GM18505 (cell line): ENCODE results near the gene C10orf53.

Experiments used
- ATAC-seq: cut with Tn5 transposase; IDR thresholded peaks from one replicate; pipeline ENCODE4 v1.9.1; 2021; ENCODE audit not compliant: unreplicated experiment
- POLR2A ChIP-seq: IDR thresholded peaks from 4 replicates; pipeline ENCODE4 v1.6.1; 2011; ENCODE audit warnings: borderline replicate concordance; ENCODE audit not compliant: insufficient read depth, insufficient read length; ENCODE audit errors: extremely low read depth

C10orf53 gene

DNA sequence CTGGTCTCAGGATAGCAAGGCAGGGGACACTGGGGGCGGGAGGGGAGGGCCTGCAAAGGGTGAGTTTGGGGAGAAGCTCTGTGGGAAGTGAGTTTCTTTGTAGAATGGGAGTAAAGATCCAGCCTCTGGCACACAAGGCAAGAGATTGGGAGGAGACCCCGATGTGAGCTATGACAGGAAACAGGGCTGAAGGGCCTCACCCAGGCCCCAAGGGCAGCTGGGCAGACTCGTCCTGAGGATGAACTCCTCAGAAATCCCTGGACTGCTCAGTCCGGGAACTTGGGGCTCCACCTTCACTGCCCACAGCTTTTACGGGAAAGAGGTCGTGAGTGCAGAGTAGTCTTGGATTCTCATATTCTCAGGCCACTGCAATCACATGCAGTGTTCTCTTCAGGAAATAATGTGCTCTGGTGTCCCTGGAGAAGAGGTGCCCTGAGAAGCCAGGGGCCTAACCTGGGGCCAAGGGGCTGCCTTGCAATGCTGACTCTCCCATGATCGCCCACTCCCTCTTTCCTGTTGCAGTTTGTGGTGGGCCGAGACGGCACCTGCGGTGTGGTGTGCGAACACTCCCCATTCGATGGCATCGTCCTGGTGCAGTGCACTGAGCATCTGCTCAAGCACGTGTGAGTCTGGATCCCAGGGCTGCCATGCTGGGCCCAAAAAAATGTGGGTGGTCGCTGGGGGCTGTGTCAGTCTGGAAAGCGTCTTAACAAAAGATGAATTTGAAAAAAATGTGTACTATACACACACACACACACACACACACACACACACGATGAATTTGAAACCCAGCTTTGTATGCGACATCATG lies 31.3 kb upstream of the C10orf53 start:
- no peak for ATAC-seq
- no peak for TF ChIP-seq POLR2A

- no peak for TF ChIP-seq POLR2A
- ATAC-seq, result no peak
These were observed 30.2 kb upstream of the C10orf53 start for GRCh38 chr10:49649294-49649693.

GRCh38 chr10:49649936-49650723 lies 29.3 kb upstream of the C10orf53 start:
- TF ChIP-seq POLR2A, result no peak
- no peak for ATAC-seq

DNA sequence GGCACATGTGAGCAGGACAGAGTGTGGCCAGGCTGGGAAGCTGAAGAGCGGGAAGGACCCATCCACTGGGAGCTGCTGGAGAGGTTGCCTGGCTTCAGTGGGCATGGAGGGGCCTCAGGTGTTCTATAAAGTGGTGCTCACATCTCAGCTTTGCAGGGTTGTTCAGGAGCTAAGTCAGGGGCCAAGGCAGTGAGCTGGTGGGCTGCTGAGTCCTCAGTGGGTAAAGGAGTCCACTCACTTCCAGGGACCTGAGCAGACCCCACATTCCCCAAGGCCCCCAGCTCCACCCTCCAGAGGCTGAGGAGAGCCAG lies 28.8 kb upstream of the C10orf53 start:
- ATAC-seq, result no peak
- no peak for TF ChIP-seq POLR2A

DNA sequence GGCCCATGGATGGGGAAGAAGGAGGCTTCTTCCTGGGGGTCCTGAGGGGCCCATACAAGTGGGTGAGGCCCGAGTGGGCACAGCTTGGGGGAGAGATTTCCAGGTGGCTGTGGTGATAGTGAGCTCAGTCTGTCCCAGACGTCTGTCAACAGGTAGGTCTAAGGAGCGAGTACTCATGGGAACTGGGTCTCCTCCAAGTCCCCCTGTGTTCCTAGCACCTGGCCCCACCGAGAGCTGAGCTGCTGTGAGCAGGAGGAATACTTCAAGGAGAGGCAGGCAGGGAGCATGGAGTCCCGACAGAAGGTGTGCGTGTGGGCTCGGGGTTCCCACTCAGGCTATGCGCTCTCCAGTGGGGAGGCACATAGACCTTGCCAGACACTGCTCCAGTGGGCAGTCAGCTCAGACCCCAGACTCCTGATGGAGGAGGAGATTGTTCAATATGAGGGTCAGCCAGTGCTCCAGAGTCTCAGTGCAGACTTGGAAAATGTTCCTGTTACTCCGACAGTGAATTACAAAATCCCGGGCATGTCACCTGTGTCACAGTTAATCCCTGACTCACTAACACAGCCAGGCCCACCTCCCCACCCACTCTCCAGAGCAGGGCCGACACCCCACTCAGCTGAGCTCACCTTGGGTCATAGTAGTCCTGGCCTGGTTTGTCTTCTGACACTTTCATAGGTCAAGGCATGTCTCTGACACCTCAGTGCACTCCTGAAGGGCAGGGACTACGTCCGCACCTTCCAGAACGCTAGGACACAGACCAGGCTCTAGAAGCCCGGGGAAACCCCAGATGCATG lies 28.2 kb upstream of the C10orf53 start:
- no peak for TF ChIP-seq POLR2A
- no peak for ATAC-seq

- no peak for TF ChIP-seq POLR2A
- no peak for ATAC-seq
These were observed 27.5 kb upstream of the C10orf53 start for GRCh38 chr10:49651917-49652316.

DNA sequence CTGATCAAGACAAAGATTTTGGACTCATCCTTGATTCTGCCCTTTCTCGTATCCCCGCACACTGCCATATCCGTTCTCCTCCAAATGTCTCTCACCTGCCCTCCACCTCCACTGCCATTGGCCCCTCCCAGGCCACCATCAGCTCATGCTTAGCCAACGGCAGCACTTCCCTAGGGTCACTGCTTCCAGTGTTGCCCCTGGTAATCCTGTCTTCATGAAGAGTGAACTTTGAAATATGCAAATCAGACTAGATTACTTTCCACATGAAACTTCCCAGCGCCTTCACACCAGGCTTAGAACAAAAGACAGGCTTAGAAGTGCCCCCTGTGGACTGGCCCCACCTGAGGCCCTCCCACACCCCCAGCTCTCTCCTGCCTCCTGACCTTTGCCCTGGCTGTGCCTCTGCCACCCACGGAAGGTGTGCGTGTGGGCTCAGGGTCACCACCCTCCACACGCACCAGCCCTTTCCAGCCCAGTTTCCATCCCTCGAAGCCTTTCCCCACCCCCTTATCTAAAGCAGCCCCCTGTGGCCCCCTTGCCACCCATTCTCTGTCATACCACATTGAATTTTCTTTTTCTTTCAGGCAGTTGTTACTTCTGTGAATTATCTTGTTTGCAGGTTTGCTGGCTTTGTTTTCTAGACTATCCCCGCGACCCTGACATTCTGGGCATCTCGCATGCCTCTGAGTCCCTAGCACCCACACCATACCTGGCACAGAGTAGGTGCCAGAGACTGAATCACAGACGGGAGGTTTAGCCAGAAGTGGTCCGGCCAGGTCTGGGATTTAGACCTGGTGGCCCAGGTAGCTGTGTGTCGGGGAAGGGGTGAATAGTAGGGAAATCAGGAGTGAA lies 26.8 kb upstream of the C10orf53 start:
- no peak for ATAC-seq
- TF ChIP-seq POLR2A, result no peak

GRCh38 chr10:49653273-49653929 lies 26.1 kb upstream of the C10orf53 start:
- no peak for ATAC-seq
- TF ChIP-seq POLR2A, result no peak

DNA sequence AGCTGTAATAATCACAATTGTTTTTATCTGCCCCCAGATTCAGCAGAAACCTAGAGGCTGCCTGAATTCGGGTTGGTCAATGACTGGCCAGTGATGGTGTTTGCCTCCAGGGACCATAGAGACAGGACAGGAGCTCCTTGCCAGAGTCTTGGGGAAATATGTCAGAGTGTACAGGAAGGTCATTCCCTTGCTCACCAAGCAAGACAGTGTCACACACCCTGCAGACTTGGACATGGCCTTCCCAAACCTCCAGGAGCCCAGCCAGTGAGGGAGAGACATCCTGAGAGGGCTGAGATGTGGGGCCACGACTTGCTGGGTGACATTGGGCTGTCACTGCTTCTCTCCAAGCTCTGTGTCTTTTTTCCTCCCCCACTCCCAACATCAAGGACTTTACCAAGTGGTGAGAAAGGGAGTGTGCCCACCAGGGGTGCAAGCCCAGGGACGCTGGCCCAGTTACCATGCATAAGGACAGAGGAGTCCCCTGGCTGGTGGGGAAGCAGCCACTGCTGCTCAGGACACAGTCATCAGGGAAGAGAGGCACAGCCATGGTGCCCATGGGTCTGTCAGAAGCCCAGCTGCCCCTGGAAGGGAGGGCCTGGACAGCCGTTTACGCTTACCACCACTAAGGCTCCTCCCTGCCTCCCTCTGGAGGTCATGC lies 25.3 kb upstream of the C10orf53 start:
- no peak for TF ChIP-seq POLR2A
- ATAC-seq, result no peak

DNA sequence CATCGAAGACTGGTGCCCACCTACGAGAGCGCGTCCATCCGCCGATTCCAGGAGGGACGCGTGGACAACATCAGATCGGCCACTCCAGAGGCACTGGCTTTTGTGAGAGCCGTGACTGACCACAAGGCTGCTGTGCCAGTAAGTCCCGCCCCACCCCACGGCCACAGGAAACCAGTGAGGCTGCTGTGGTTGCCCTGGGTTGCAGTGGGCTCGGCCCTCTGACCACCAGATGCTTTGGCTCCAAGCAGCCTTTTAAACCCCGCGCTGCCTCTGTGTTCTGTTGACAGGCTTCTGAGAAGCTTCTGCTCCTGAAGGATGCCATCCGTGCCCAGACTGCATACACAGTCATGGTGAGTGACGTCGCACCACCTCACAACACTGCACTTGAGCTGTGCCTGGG lies 24.4 kb upstream of the C10orf53 start:
- no peak for ATAC-seq
- TF ChIP-seq POLR2A, result no peak

- no peak for ATAC-seq
- TF ChIP-seq POLR2A, result no peak
These were observed 22.5 kb upstream of the C10orf53 start for GRCh38 chr10:49656845-49657493.
